Measurements from ENCODE around the gene SLC34A3. TPM values are rescaled to one million over a fixed set of nuclear protein-coding genes. Genes with fewer than 3 reads are reported as not detected.

The SLC34A3 gene
- total RNA-seq, 1 donor from 2014 or later: not detected

DNA sequence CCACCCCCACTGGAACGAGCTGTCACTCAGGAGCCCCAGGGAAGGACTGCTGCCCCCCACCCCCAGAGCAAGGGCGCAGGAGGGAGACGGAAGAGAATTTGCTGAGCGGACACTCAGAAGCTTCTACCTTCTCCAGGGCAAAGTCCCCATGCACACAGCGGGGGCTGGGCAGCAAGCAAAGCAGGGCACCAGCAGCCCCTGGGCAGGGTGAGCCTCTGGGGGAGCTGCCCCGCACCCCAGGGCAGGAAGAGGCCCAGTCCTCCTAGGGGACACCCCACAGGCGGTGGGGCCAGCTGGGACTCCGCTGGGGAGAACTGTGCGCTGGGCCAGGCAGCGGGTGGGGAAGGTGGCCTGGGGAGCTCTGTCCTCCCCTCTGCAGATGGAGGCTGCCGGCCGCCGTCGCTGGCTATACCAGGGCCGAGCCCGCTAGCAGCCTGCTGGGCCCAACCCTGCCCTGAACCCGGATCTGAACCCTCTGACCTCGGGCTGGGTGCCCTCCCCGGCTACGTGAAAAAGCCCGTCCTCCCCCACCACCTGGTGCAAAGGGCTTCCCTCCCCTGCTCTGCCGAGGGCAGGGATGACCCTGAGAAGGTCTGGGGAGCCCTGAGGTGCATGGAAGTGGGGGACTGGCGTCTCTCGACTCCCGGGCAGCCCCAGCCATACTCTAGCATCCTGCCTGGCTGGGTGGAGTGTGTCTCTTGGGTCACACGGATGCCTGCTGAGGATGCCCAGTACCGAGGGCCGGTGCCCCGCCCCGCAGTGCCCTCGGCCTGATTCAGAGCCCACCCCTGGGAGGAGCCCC lies 597 bp upstream of the SLC34A3 start:
- H3K36me3 Mint-ChIP-seq (ENCODE audit: low read depth): no peaks in the 10 kb centered on the region
- no peak for DNase-seq (ENCODE audit: low read depth, low spot score)
- H3K27me3 Mint-ChIP-seq (ENCODE audit: low read depth): peaks cover 3% of the 10 kb centered on the region
- no peaks in the 10 kb centered on the region for H3K9me3 Mint-ChIP-seq
- TF ChIP-seq, protein P1, sequence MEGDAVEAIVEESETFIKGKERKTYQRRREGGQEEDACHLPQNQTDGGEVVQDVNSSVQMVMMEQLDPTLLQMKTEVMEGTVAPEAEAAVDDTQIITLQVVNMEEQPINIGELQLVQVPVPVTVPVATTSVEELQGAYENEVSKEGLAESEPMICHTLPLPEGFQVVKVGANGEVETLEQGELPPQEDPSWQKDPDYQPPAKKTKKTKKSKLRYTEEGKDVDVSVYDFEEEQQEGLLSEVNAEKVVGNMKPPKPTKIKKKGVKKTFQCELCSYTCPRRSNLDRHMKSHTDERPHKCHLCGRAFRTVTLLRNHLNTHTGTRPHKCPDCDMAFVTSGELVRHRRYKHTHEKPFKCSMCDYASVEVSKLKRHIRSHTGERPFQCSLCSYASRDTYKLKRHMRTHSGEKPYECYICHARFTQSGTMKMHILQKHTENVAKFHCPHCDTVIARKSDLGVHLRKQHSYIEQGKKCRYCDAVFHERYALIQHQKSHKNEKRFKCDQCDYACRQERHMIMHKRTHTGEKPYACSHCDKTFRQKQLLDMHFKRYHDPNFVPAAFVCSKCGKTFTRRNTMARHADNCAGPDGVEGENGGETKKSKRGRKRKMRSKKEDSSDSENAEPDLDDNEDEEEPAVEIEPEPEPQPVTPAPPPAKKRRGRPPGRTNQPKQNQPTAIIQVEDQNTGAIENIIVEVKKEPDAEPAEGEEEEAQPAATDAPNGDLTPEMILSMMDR (conservative IDR thresholded peaks at IDR 0.05): no peak
- H3K4me1 Mint-ChIP-seq: peaks cover 4% of the 10 kb centered on the region
- no peak overlapping the region for H3K4me3 Mint-ChIP-seq
- no peak overlapping the region for H3K27ac Mint-ChIP-seq (ENCODE audit: unreplicated experiment)

DNA sequence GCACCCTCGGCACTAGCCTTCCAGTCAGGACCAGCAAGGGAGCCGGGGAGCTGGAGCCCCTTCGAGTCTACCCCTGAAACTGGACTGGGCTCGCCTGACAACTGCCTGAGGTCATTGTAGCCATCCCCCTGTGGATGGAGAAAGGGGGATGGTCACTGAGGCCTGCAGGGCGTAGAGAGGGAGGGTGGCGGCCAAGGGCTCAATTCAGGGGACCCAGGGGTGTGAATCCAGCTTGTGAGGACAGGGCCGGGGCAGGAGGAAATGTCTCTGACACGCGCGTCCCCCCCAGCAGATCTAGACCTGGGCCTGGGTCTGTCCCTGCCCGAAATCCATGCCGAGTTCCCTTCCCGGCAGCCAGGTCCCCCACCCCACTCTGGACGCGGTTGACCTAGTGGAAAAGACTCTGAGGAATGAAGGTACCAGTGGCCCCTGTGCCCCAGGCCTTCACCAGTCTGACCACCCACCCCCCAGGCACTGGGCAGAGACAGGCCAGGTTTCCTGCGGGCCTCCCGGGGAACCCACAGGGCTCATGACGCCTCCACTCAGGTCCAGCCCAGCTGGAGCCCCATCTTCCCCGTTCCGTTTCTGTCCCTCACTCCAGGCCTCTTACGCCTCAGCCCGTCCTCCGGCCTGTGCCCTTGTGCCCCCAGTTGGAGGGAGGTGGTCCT lies 805 bp downstream of the SLC34A3 start:
- Mint-ChIP-seq H3K27me3 (ENCODE audit: low read depth) (peaks cover 3% of the 10 kb centered on the region), H3K4me3 (no peak overlapping the region), H3K9me3 (no peaks in the 10 kb centered on the region), H3K36me3 (ENCODE audit: low read depth) (no peaks in the 10 kb centered on the region), H3K27ac (ENCODE audit: unreplicated experiment) (no peak overlapping the region), H3K4me1 (peaks cover 4% of the 10 kb centered on the region)
- TF ChIP-seq, protein P1 (conservative IDR thresholded peaks at IDR 0.05): no peak
- DNase-seq (ENCODE audit: low read depth, low spot score): no peak

DNA sequence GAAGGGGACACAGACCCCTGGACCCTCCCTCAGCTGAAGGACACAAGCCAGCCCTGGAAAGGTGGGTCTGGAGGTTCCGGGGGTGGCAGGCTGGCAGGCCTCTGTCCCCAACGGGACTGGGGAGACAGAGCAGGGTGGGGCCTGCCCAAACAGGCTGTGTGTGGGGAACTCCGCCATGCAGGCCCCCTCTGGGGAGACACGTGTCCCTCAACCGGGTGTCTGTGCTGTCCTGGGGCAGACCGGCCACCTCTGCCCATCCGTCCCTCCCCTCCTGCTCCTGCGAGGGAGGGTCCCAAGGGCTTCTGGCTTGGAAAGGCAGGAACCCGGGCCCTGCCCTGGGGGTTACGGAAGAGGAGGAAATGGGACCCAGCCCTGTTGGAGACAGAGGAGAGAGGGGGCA lies 1.4 kb downstream of the SLC34A3 start:
- peaks cover 3% of the 10 kb centered on the region for H3K27me3 Mint-ChIP-seq (ENCODE audit: low read depth)
- H3K4me3 Mint-ChIP-seq: no peak overlapping the region
- H3K4me1 Mint-ChIP-seq: peaks cover 4% of the 10 kb centered on the region
- no peak for DNase-seq (ENCODE audit: low read depth, low spot score)
- H3K9me3 Mint-ChIP-seq: no peaks in the 10 kb centered on the region
- TF ChIP-seq, protein P1 (conservative IDR thresholded peaks at IDR 0.05): no peak
- no peak overlapping the region for H3K27ac Mint-ChIP-seq (ENCODE audit: unreplicated experiment)
- H3K36me3 Mint-ChIP-seq (ENCODE audit: low read depth): no peaks in the 10 kb centered on the region

DNA sequence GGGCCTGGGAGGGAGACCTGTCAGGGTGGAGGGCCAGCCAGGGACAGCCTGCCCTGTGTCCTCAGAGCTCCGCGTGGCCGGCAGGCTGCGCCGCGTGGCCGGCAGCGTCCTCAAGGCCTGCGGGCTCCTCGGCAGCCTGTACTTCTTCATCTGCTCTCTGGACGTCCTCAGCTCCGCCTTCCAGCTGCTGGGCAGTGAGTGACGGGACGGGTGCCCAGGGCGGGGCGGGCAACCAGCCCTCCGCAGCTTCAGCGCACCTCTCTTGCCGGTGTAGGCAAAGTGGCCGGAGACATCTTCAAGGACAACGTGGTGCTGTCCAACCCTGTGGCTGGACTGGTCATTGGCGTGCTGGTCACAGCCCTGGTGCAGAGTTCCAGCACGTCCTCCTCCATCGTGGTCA lies 1.8 kb downstream of the SLC34A3 start:
- H3K9me3 Mint-ChIP-seq: no peaks in the 10 kb centered on the region
- H3K4me3 Mint-ChIP-seq: no peak overlapping the region
- no peak for DNase-seq (ENCODE audit: low read depth, low spot score)
- no peak overlapping the region for H3K27ac Mint-ChIP-seq (ENCODE audit: unreplicated experiment)
- TF ChIP-seq, protein P1 (conservative IDR thresholded peaks at IDR 0.05): no peak
- no peaks in the 10 kb centered on the region for H3K36me3 Mint-ChIP-seq (ENCODE audit: low read depth)
- H3K4me1 Mint-ChIP-seq: peaks cover 2% of the 10 kb centered on the region
- H3K27me3 Mint-ChIP-seq (ENCODE audit: low read depth): peaks cover 2% of the 10 kb centered on the region

DNA sequence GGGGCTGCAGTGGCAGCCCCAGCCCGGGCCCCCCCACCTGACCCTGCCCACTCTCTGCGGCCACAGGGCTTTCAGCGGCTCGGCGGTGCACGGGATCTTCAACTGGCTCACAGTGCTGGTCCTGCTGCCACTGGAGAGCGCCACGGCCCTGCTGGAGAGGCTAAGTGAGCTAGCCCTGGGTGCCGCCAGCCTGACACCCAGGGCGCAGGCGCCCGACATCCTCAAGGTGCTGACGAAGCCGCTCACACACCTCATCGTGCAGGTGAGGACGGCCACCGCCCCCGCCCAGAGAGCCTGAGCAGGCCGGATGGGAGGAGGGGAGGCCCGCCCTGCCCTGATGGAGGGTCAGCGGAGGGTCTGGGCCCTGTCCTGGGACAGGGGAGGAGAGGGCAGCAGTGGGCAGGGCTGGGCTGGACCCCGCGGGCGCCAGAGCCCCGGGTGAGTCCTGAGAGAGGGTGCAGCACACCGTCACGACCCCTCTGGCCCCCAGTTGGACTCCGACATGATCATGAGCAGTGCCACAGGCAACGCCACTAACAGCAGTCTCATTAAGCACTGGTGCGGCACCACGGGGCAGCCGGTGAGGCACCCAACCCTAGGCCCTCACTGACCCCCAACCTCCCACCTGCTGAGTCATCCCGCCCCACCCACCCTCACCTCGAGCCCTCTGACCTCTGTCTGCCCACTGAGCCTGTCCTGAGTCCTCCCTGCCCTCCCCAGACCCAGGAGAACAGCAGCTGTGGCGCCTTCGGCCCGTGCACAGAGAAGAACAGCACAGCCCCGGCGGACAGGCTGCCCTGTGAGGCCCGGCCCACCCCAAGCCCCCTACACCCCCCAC lies 2.7 kb downstream of the SLC34A3 start:
- no peaks in the 10 kb centered on the region for H3K9me3 Mint-ChIP-seq
- H3K4me3 Mint-ChIP-seq: no peak overlapping the region
- TF ChIP-seq, protein P1 (conservative IDR thresholded peaks at IDR 0.05): no peak
- H3K36me3 Mint-ChIP-seq (ENCODE audit: low read depth): no peaks in the 10 kb centered on the region
- no peaks in the 10 kb centered on the region for H3K4me1 Mint-ChIP-seq
- H3K27me3 Mint-ChIP-seq (ENCODE audit: low read depth): no peaks in the 10 kb centered on the region
- DNase-seq (ENCODE audit: low read depth, low spot score): no peak
- no peak overlapping the region for H3K27ac Mint-ChIP-seq (ENCODE audit: unreplicated experiment)

Data from neural crest cell (in vitro differentiated cells).